ENCODE results near the gene CES2. TPM values are rescaled to one million over a fixed set of nuclear protein-coding genes. Genes with fewer than 3 reads are reported as not detected.

CES2 gene
- polyA plus RNA-seq, 1 of the 3 experiments (the other 2 are of a cell fraction) = 33.1 TPM

DNA sequence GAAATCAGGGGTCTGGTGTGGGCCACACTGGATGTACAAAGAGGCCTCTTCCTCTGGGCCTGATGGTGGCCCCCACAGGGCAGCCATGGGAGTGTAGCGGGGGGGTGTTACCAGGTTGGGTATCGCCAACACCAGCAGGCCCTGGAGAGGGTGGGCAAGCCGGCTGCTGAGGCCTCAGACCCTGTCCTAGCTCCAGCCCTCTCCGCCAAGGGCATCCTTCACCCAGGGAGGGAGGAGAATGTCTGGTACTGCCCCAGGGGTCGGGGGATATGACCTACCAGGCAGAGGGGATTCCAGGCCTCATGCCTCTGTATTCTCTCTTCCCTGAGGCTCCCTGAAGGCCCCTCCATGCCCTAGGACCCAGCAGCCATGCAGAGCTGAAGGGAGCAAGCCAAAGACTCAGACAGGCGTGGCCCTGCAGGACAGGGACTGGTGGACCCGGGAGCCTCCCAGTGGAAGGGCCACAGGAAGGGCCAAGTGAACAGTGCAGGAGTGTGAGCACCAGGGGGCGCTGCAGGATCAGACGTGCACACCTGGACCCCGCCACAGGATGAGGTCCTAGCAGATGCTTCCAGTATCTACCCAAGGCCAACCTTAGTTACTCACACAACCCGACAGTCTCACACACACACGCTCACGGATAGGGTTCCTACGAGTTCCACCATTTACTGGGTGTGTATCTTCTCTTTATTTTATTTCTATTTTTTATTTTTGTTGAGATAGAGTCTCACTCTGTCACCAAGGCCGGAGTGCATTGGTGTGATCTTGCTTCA is 42.2 kb downstream of the CES2 start:
- Histone ChIP-seq H3K4me2 (no peak overlapping the region), H3K36me3 (replicated peaks in 1 of 2; ENCODE audit: control insufficient read depth in 1 of 2, insufficient read depth in 2 of 2, low read length in 1 of 2) (no peaks in the 10 kb centered on the region), H3K9ac (no peak overlapping the region), H3K9me2 (no peaks in the 10 kb centered on the region), H3K4me1 (ENCODE audit: control insufficient read depth in 1 of 2, insufficient read depth in 2 of 2, low read depth in 1 of 2, low read length in 1 of 2) (no peaks in the 10 kb centered on the region; a peak in 1 of 4 replicates), H3K79me2 (ENCODE audit: insufficient read depth) (no peaks in the 10 kb centered on the region), H3K9me3 (no peaks in the 10 kb centered on the region), H2AFZ (ENCODE audit: low read depth) (no peak overlapping the region), H3K27ac (ENCODE audit: low read depth in 2 of 2, low read length in 1 of 2) (no peak overlapping the region), H3K27me3 (ENCODE audit: insufficient read depth) (no peaks in the 10 kb centered on the region), H4K20me1 (ENCODE audit: insufficient read depth) (no peaks in the 10 kb centered on the region), H3F3A (replicated peaks; ENCODE audit: insufficient read depth) (no peaks in the 10 kb centered on the region), H3K4me3 (ENCODE audit: low read depth in 2 of 2, low read length in 1 of 2) (peak overlapping the region in 1 of 2 experiments; percentile 46; a peak in 1 of 4 replicates)
- 12% methylated on average over 10 of the region's 15 CpGs for WGBS (ENCODE audit: low lambda C conversion rate)
- DNase-seq = peak; percentile 94
- TF ChIP-seq RCOR1 (IDR thresholded peaks at IDR 0.05; ENCODE audit: low read length) = no peak
- peak; percentile 98 for TF ChIP-seq SMC3 (IDR thresholded peaks at IDR 0.05; ENCODE audit: low read depth, low read length)
- TF ChIP-seq RAD21 (IDR thresholded peaks at IDR 0.05; ENCODE audit: low read length) = peak; percentile 99
- peak; percentile 93 for TF ChIP-seq CTCF (IDR thresholded peaks at IDR 0.05)
- TF ChIP-seq NRF1 (IDR thresholded peaks at IDR 0.05; ENCODE audit: low read depth, low read length) = no peak
- ChIA-PET CTCF (interaction anchor here (0.6 to 6.9 kb wide), 47 partner anchors 8 to 447 kb away, joined by 3 to 103 read pairs (median 4); partner anchors contain the start of genes B3GNT9, CES3, CES4A and EXOC3L1), POLR2A (no interaction called here)

- no peaks in the 10 kb centered on the region; a peak in 1 of 4 replicates for H3K4me1 ChIP-seq (ENCODE audit: control insufficient read depth in 1 of 2, insufficient read depth in 2 of 2, low read depth in 1 of 2, low read length in 1 of 2)
- DNase-seq = no peak
- WGBS (ENCODE audit: low lambda C conversion rate) = 62% methylated on average over 11 of the region's 16 CpGs
- no peak overlapping the region for H3K27ac ChIP-seq (ENCODE audit: low read depth in 2 of 2, low read length in 1 of 2)
- TF ChIP-seq GATA2 (CRISPR knock-in tag; IDR thresholded peaks at IDR 0.05) (no peak), CTCF (IDR thresholded peaks at IDR 0.05) (no peak), GABPA (IDR thresholded peaks at IDR 0.05; ENCODE audit: low read depth) (no peak)
- TF ChIP-seq, protein P1, sequence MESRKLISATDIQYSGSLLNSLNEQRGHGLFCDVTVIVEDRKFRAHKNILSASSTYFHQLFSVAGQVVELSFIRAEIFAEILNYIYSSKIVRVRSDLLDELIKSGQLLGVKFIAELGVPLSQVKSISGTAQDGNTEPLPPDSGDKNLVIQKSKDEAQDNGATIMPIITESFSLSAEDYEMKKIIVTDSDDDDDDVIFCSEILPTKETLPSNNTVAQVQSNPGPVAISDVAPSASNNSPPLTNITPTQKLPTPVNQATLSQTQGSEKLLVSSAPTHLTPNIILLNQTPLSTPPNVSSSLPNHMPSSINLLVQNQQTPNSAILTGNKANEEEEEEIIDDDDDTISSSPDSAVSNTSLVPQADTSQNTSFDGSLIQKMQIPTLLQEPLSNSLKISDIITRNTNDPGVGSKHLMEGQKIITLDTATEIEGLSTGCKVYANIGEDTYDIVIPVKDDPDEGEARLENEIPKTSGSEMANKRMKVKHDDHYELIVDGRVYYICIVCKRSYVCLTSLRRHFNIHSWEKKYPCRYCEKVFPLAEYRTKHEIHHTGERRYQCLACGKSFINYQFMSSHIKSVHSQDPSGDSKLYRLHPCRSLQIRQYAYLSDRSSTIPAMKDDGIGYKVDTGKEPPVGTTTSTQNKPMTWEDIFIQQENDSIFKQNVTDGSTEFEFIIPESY (IDR thresholded peaks at IDR 0.05; ENCODE audit: borderline replicate concordance, low read depth) = no peak
- no peaks in the 10 kb centered on the region for H3K27me3 ChIP-seq (ENCODE audit: insufficient read depth)
- H3K9me2 ChIP-seq = no peaks in the 10 kb centered on the region
- H3K36me3 ChIP-seq (replicated peaks in 1 of 2; ENCODE audit: control insufficient read depth in 1 of 2, insufficient read depth in 2 of 2, low read length in 1 of 2) = no peaks in the 10 kb centered on the region
- H4K20me1 ChIP-seq (ENCODE audit: insufficient read depth) = no peaks in the 10 kb centered on the region
- no peaks in the 10 kb centered on the region for H3K9me3 ChIP-seq
- H3K79me2 ChIP-seq (ENCODE audit: insufficient read depth) = no peaks in the 10 kb centered on the region
- H3K4me2 ChIP-seq = no peak overlapping the region
- H3K9ac ChIP-seq = no peak overlapping the region
- H3F3A ChIP-seq (replicated peaks; ENCODE audit: insufficient read depth) = no peaks in the 10 kb centered on the region
- H2AFZ ChIP-seq (ENCODE audit: low read depth) = no peak overlapping the region
- CTCF ChIA-PET = interaction anchor here (0.8 to 6.9 kb wide), 17 partner anchors 10 to 206 kb away, joined by 3 to 103 read pairs (median 5); partner anchors contain the start of genes B3GNT9, CES3, CES4A and PHAF1
- no peak overlapping the region for H3K4me3 ChIP-seq (ENCODE audit: low read depth in 2 of 2, low read length in 1 of 2)
- POLR2A ChIA-PET = no interaction called here
Observed at GRCh38 chr16:66979011-66979717, 43.8 kb downstream of the CES2 start.

Data from SK-N-SH (cell line).